Effector memory CD4-positive, alpha-beta T cell (primary cell): ENCODE results near the gene FYCO1.

Experiments used
- DNase-seq, 3 donors: peaks; one replicate each; pipeline ENCODE4 v3.0.0-alpha.2; 2020
- H3K27ac ChIP-seq: 2 replicates; pipeline ENCODE4 v1.7.0; 2013; ENCODE audit warnings: mild to moderate bottlenecking, low read length, moderate library complexity; ENCODE audit not compliant: insufficient read depth, poor library complexity, severe bottlenecking
- H3K27me3 ChIP-seq: replicated peaks from 2 replicates; pipeline ENCODE4 v1.7.0; 2013; ENCODE audit warnings: mild to moderate bottlenecking, low read length; ENCODE audit not compliant: insufficient read depth, control insufficient read depth, poor library complexity, severe bottlenecking
- H3K36me3 ChIP-seq: 2 replicates; pipeline ENCODE4 v1.7.0; 2013; ENCODE audit warnings: mild to moderate bottlenecking, low read length, moderate library complexity; ENCODE audit not compliant: control insufficient read depth, insufficient read depth
- H3K4me1 ChIP-seq: 2 replicates; pipeline ENCODE4 v1.7.0; 2013; ENCODE audit warnings: low read length, mild to moderate bottlenecking; ENCODE audit not compliant: control insufficient read depth, insufficient read depth, poor library complexity, severe bottlenecking
- H3K4me3 ChIP-seq: 2 replicates; pipeline ENCODE4 v1.7.0; 2013; ENCODE audit warnings: low read length, low read depth, mild to moderate bottlenecking; ENCODE audit not compliant: insufficient read depth, poor library complexity, severe bottlenecking
- H3K9me3 ChIP-seq: 2 replicates; pipeline ENCODE4 v1.7.0; 2013; ENCODE audit warnings: mild to moderate bottlenecking, low read length, moderate library complexity; ENCODE audit not compliant: control insufficient read depth

FYCO1 gene

DNA sequence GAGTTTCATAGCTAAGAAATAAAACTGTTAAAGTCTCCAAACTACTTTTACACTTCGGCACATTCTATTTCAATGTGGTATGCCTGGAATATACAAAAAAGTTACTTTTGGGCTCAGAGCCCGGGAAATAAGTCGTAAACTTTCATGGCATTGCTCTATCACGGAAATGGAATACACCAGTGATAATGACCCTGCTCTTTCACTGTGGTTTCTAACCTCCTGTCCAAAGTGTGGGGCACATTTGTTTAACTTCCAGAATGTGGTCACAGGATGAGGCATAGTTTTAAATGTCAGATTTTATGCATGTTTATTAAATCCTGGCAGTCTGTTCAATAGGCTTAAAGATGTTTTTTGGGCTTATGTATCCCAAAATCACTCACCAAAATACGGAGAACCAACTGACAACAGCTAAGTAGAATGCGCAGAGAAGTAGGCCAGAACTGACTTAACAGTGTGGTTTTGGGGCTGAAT lies 47.3 kb downstream of the FYCO1 start:
- H3K4me3 ChIP-seq = no peak overlapping the region
- no peak for DNase-seq

GRCh38 chr3:45947361-45947760 lies 48.3 kb downstream of the FYCO1 start:
- peaks cover 51% of the 10 kb centered on the region for H3K4me1 ChIP-seq
- peaks cover 45% of the 10 kb centered on the region for H3K36me3 ChIP-seq

More for the DNA sequence above, 47.3 kb downstream of the FYCO1 start:
- H3K36me3 ChIP-seq = peaks cover 55% of the 10 kb centered on the region
- no peaks in the 10 kb centered on the region for H3K27me3 ChIP-seq
- H3K9me3 ChIP-seq = no peaks in the 10 kb centered on the region
- peaks cover 42% of the 10 kb centered on the region for H3K4me1 ChIP-seq
- H3K27ac ChIP-seq = no peak overlapping the region

DNA sequence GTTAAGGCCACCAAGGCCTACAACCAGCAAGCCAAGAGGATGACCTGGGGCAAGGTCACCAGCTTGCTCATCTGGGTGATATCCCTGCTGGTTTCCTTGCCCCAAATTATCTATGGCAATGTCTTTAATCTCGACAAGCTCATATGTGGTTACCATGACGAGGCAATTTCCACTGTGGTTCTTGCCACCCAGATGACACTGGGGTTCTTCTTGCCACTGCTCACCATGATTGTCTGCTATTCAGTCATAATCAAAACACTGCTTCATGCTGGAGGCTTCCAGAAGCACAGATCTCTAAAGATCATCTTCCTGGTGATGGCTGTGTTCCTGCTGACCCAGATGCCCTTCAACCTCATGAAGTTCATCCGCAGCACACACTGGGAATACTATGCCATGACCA lies 48.7 kb downstream of the FYCO1 start:
- DNase-seq = no peak
- H3K4me1 ChIP-seq = peaks cover 51% of the 10 kb centered on the region
- no peaks in the 10 kb centered on the region for H3K27me3 ChIP-seq
- no peak overlapping the region for H3K4me3 ChIP-seq
- H3K27ac ChIP-seq = no peak overlapping the region
- no peaks in the 10 kb centered on the region for H3K9me3 ChIP-seq
- H3K36me3 ChIP-seq = peaks cover 40% of the 10 kb centered on the region

More at GRCh38 chr3:45947361-45947760, 48.3 kb downstream of the FYCO1 start:
- Histone ChIP-seq H3K9me3 (no peaks in the 10 kb centered on the region), H3K4me3 (no peak overlapping the region), H3K27ac (no peak overlapping the region), H3K27me3 (no peaks in the 10 kb centered on the region)
- no peak for DNase-seq

GRCh38 chr3:45946307-45946706 lies 49.3 kb downstream of the FYCO1 start:
- H3K27me3 ChIP-seq = no peaks in the 10 kb centered on the region
- H3K9me3 ChIP-seq = no peaks in the 10 kb centered on the region
- no peak overlapping the region for H3K4me3 ChIP-seq
- peaks cover 50% of the 10 kb centered on the region for H3K4me1 ChIP-seq
- DNase-seq = no peak
- no peak overlapping the region for H3K27ac ChIP-seq
- peaks cover 39% of the 10 kb centered on the region for H3K36me3 ChIP-seq

GRCh38 chr3:45944830-45945620 lies 50.6 kb downstream of the FYCO1 start:
- DNase-seq = no peak
- peak overlapping the region; percentile 45 for H3K27ac ChIP-seq
- no peaks in the 10 kb centered on the region for H3K27me3 ChIP-seq
- H3K4me3 ChIP-seq = no peak overlapping the region
- no peaks in the 10 kb centered on the region for H3K9me3 ChIP-seq
- peaks cover 30% of the 10 kb centered on the region for H3K36me3 ChIP-seq
- H3K4me1 ChIP-seq = peaks cover 37% of the 10 kb centered on the region

- Histone ChIP-seq H3K36me3 (peaks cover 15% of the 10 kb centered on the region), H3K4me1 (peaks cover 33% of the 10 kb centered on the region), H3K9me3 (no peaks in the 10 kb centered on the region), H3K4me3 (peak within 1 kb of the TSS; percentile 10), H3K27ac (peak within 1 kb of the TSS; percentile 45), H3K27me3 (no peaks in the 10 kb centered on the region)
- peak in 2 of 3 donors; percentile 29 to 33 for DNase-seq
These were observed 52.3 kb downstream of the FYCO1 start, which contains the start of gene CXCR6 for GRCh38 chr3:45943207-45943846. TSS of gene CXCR6 (plus strand) at chr3:45943464. CDS start at chr3:45946482, 3,018 bp downstream.

DNA sequence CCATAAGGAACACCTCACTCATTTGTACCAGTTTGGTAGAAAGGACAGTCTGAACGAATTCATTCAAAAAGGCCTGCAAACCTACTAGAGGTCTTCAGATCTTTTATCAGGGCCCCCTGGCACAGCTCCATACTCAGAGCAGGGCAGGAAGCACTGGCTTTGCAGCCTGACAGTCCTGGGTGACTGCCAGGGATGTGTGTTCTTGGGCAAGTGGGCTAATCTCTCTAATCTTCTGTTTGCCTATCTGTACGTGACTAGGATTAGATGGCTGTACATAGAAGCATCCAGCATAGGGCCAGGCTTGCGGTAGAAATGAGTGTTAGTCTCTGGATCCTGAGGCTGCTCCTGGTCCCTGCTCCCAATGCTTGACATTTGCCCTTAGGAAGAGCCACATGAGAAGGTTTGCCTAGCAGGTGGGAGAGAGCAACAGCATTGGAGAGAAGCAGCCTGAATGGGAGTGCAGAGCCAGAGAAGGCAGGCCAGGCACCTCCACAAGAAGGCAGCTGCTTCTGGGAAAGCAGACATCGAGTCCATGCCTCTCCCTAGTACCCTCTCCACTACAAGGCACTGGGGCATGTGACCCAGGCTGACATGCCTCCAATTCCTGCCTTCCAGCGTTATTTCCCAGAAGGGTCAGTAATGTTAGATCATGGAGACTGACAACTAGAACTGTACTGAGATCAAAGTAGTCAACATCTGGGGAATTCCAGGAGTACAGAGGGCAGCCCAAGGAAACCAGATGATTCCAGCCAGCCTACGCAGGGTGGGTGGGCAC lies 53.4 kb downstream of the FYCO1 start:
- H3K27me3 ChIP-seq = no peaks in the 10 kb centered on the region
- no peak for DNase-seq
- H3K27ac ChIP-seq = no peak overlapping the region
- peaks cover 30% of the 10 kb centered on the region for H3K4me1 ChIP-seq
- H3K4me3 ChIP-seq = no peak overlapping the region
- H3K36me3 ChIP-seq = peaks cover 14% of the 10 kb centered on the region
- H3K9me3 ChIP-seq = no peaks in the 10 kb centered on the region

- Histone ChIP-seq H3K9me3 (no peaks in the 10 kb centered on the region), H3K27me3 (no peaks in the 10 kb centered on the region), H3K4me1 (peaks cover 30% of the 10 kb centered on the region), H3K4me3 (no peak overlapping the region), H3K36me3 (peaks cover 23% of the 10 kb centered on the region), H3K27ac (no peak overlapping the region)
- no peak for DNase-seq
These were observed 54.8 kb downstream of the FYCO1 start for GRCh38 chr3:45940781-45941365.

DNA sequence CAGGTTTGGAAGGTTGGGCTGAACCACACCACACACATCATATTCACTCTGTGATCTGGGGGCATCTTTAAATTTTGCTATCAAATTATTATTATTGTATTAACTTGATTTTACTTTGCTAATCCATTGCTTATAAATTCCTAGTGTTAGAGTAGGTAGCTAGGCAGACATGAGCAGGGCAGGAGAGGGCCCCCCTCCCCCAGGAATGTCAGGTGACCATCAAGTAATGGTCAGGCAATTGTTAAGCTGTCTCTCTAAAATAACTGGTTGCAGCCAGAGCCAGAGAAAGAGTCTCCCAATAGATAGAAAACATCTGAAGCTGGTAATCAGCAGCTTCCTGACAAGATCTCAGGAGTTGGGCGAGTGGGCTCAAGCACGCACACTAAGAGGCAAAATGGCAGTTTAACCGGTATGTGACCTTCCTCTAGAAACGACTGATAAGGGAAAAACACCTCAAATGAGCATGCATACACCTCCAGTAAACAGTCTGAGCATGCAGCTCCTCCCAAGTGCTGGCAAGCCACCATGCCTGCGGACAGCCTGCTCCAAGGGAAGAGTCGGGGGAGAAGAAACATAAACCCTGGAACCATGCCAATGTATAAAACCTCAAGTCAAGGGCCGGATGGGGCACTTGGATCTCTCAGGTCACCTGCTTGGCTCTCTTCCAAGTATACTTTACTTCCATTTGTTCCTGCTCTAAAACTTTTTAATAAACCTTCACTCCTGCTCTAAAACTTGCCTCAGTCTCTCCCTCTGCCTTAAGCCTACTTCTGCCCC lies 55.4 kb downstream of the FYCO1 start:
- no peak for DNase-seq
- Histone ChIP-seq H3K4me1 (peaks cover 26% of the 10 kb centered on the region), H3K27me3 (no peaks in the 10 kb centered on the region), H3K4me3 (no peak overlapping the region), H3K27ac (no peak overlapping the region), H3K36me3 (peaks cover 27% of the 10 kb centered on the region), H3K9me3 (no peaks in the 10 kb centered on the region)
